ENCODE measurements around the gene DCDC2. TPM values are rescaled to one million over a fixed set of nuclear protein-coding genes. Genes with fewer than 3 reads are reported as not detected.

The DCDC2 gene
- total and polyA plus RNA-seq, 2 donors from 2014 or later, result 22.1 to 110 TPM

GRCh38 chr6:24140591-24140990 lies 217.3 kb downstream of the DCDC2 start:
- Histone ChIP-seq H3K27me3 (ENCODE audit: control insufficient read depth, insufficient read depth, low read length) (no peaks in the 10 kb centered on the region), H3K4me3 (ENCODE audit: low read length in 3 of 3) (no peak overlapping the region), H3K36me3 (ENCODE audit: control insufficient read depth in 2 of 3, insufficient read depth in 3 of 3, low read length in 3 of 3) (no peaks in the 10 kb centered on the region), H3K9me3 (ENCODE audit: control insufficient read depth in 2 of 3, insufficient read depth in 1 of 3, low read length in 3 of 3) (no peaks in the 10 kb centered on the region), H3K27ac (ENCODE audit: low read depth in 2 of 2, low read length in 2 of 2) (no peak overlapping the region), H3K9ac (ENCODE audit: low read length in 3 of 3) (no peak overlapping the region), H3K4me1 (ENCODE audit: control insufficient read depth in 2 of 3, insufficient read depth in 2 of 3, low read depth in 1 of 3, low read length in 3 of 3) (no peaks in the 10 kb centered on the region)
- no peak for FAIRE-seq
- no peak for TF ChIP-seq CTCF (IDR thresholded peaks at IDR 0.05; ENCODE audit: borderline replicate concordance, extremely low read depth, insufficient read depth)
- no peak for DNase-seq
- intact Hi-C loops (cut with DNase I), result no loop called here

DNA sequence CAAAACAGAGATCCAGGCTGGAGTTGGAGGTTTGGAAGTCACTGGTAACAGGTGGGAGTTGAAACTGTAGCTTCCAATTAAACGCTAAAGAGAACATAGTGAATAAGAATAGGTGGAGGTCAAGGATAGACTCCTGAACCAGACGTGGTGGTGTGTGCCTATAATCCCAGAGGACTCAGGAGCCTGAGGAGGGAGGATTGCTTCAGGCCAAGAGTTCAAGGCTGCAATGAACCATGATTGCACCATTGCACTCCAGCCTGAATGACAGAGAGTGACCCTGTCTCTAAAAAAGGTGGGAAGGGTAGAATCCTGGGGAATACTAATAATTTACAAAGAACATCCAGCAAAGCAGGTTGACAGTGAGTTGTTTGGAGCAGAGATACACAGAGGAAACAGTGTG lies 218.2 kb downstream of the DCDC2 start:
- FAIRE-seq, result no peak
- intact Hi-C loops (cut with DNase I), result no loop called here

GRCh38 chr6:24139080-24139479 lies 218.8 kb downstream of the DCDC2 start:
- DNase-seq (no peak), FAIRE-seq (no peak)
- H3K27me3 ChIP-seq (ENCODE audit: control insufficient read depth, insufficient read depth, low read length), result no peaks in the 10 kb centered on the region
- H3K9ac ChIP-seq (ENCODE audit: low read length in 3 of 3), result no peak overlapping the region
- H3K27ac ChIP-seq (ENCODE audit: low read depth in 2 of 2, low read length in 2 of 2), result no peak overlapping the region
- no peaks in the 10 kb centered on the region for H3K36me3 ChIP-seq (ENCODE audit: control insufficient read depth in 2 of 3, insufficient read depth in 3 of 3, low read length in 3 of 3)
- no peaks in the 10 kb centered on the region for H3K9me3 ChIP-seq (ENCODE audit: control insufficient read depth in 2 of 3, insufficient read depth in 1 of 3, low read length in 3 of 3)
- intact Hi-C loops (cut with DNase I), result no loop called here
- no peak for TF ChIP-seq CTCF (IDR thresholded peaks at IDR 0.05; ENCODE audit: borderline replicate concordance, extremely low read depth, insufficient read depth)
- H3K4me3 ChIP-seq (ENCODE audit: low read length in 3 of 3), result no peak overlapping the region
- no peaks in the 10 kb centered on the region for H3K4me1 ChIP-seq (ENCODE audit: control insufficient read depth in 2 of 3, insufficient read depth in 2 of 3, low read depth in 1 of 3, low read length in 3 of 3)

More for the DNA sequence above, 218.2 kb downstream of the DCDC2 start:
- Histone ChIP-seq H3K9me3 (ENCODE audit: control insufficient read depth in 2 of 3, insufficient read depth in 1 of 3, low read length in 3 of 3) (no peaks in the 10 kb centered on the region), H3K4me1 (ENCODE audit: control insufficient read depth in 2 of 3, insufficient read depth in 2 of 3, low read depth in 1 of 3, low read length in 3 of 3) (no peaks in the 10 kb centered on the region), H3K4me3 (ENCODE audit: low read length in 3 of 3) (no peak overlapping the region), H3K9ac (ENCODE audit: low read length in 3 of 3) (no peak overlapping the region), H3K36me3 (ENCODE audit: control insufficient read depth in 2 of 3, insufficient read depth in 3 of 3, low read length in 3 of 3) (no peaks in the 10 kb centered on the region), H3K27me3 (ENCODE audit: control insufficient read depth, insufficient read depth, low read length) (no peaks in the 10 kb centered on the region), H3K27ac (ENCODE audit: low read depth in 2 of 2, low read length in 2 of 2) (no peak overlapping the region)
- TF ChIP-seq CTCF (IDR thresholded peaks at IDR 0.05; ENCODE audit: borderline replicate concordance, extremely low read depth, insufficient read depth), result no peak
- DNase-seq, result no peak

DNA sequence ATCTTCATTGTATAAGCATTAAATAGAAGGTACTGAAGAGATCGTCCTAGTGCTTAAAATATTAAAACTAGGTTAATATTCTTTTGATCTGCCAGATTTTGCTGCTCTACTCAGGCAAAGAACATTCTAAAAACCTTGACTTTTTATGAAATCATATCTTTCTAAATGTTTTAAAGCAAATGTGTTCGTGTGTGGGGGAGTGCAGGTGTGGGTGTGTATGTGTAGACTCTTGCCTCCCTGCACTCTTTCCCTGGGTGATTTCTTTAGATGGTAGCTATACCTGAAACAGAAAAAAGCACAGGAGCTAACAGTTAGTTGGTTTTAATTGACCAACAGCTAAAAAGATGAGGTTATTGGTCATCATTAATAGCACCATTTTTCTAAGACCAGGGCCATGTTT lies 226.1 kb downstream of the DCDC2 start:
- H3K36me3 ChIP-seq (ENCODE audit: control insufficient read depth in 2 of 3, insufficient read depth in 3 of 3, low read length in 3 of 3), result no peaks in the 10 kb centered on the region
- no peak for TF ChIP-seq CTCF (IDR thresholded peaks at IDR 0.05; ENCODE audit: borderline replicate concordance, extremely low read depth, insufficient read depth)

More for the DNA sequence above, 226.1 kb downstream of the DCDC2 start:
- no peaks in the 10 kb centered on the region for H3K9me3 ChIP-seq (ENCODE audit: control insufficient read depth in 2 of 3, insufficient read depth in 1 of 3, low read length in 3 of 3)
- H3K27ac ChIP-seq (ENCODE audit: low read depth in 2 of 2, low read length in 2 of 2), result no peak overlapping the region
- no peak for DNase-seq
- H3K9ac ChIP-seq (ENCODE audit: low read length in 3 of 3), result no peak overlapping the region
- H3K4me3 ChIP-seq (ENCODE audit: low read length in 3 of 3), result no peak overlapping the region
- H3K4me1 ChIP-seq (ENCODE audit: control insufficient read depth in 2 of 3, insufficient read depth in 2 of 3, low read depth in 1 of 3, low read length in 3 of 3), result no peaks in the 10 kb centered on the region
- H3K27me3 ChIP-seq (ENCODE audit: control insufficient read depth, insufficient read depth, low read length), result no peaks in the 10 kb centered on the region
- FAIRE-seq, result no peak
- intact Hi-C loops (cut with DNase I), result no loop called here

Data from kidney (tissue), 14 donors.